ENCODE data around the gene NRK.
"Not testable (repeated sequence)": the region's sequence is repeated elsewhere in the genome, so short reads cannot be mapped to it uniquely, and the experiment has no call there.

The NRK gene, protein sequence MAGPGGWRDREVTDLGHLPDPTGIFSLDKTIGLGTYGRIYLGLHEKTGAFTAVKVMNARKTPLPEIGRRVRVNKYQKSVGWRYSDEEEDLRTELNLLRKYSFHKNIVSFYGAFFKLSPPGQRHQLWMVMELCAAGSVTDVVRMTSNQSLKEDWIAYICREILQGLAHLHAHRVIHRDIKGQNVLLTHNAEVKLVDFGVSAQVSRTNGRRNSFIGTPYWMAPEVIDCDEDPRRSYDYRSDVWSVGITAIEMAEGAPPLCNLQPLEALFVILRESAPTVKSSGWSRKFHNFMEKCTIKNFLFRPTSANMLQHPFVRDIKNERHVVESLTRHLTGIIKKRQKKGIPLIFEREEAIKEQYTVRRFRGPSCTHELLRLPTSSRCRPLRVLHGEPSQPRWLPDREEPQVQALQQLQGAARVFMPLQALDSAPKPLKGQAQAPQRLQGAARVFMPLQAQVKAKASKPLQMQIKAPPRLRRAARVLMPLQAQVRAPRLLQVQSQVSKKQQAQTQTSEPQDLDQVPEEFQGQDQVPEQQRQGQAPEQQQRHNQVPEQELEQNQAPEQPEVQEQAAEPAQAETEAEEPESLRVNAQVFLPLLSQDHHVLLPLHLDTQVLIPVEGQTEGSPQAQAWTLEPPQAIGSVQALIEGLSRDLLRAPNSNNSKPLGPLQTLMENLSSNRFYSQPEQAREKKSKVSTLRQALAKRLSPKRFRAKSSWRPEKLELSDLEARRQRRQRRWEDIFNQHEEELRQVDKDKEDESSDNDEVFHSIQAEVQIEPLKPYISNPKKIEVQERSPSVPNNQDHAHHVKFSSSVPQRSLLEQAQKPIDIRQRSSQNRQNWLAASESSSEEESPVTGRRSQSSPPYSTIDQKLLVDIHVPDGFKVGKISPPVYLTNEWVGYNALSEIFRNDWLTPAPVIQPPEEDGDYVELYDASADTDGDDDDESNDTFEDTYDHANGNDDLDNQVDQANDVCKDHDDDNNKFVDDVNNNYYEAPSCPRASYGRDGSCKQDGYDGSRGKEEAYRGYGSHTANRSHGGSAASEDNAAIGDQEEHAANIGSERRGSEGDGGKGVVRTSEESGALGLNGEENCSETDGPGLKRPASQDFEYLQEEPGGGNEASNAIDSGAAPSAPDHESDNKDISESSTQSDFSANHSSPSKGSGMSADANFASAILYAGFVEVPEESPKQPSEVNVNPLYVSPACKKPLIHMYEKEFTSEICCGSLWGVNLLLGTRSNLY (N-terminal part only)

GRCh38 chrX:105822138-105823091 is at the start of gene NRK:
TSS of gene NRK (plus strand) at chrX:105822539. CDS start at chrX:105822846, 307 bp downstream.
- DNase-seq = no peak

GRCh38 chrX:105773801-105774200 is 48.5 kb upstream of the NRK start:
- DNase-seq = no peak

- no peak for DNase-seq
Observed at GRCh38 chrX:105775679-105776078, 46.7 kb upstream of the NRK start.

DNA sequence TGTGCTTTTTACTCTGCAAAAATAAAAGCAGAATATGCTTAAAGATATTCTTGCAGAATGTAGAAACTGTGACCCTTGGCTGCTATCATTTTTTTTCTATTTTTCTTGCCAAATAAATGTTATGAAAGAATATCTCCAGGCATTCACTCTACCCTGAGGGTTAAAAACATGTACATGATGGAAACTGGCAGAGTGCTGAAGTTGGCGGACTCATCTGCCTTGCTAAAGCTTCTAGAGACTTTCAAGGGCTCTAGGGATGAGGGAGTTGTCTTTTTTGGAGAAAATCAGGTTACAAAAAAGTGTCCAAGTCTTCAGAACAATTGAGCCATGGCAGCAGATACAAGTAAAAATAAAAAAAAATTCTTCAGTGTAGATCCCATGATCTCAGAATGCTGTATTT is 40.5 kb upstream of the NRK start:
- no peak for DNase-seq

GRCh38 chrX:105796877-105797276 is 25.5 kb upstream of the NRK start:
- not testable (repeated sequence) for DNase-seq

DNA sequence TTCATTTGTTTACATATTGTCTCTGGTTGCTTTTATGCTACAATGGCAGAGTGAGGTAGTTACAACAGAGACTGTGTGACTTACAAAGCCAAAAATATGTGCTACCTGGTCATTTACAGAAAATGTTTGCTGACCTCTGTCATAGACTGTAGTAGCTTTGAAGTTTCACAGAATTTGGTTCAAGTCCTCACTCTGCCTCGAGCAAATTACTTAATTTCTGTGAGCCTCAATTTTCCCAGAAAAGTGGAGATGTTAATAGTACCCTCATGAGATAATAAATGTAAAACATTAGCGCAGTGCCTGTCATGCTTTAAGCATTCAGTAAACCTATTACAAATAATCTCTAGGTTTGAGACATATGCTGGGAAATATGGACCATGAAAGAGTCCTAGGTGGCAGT is 18.4 kb upstream of the NRK start:
- DNase-seq = no peak

- not testable (repeated sequence) for DNase-seq
Observed at GRCh38 chrX:105805655-105806054, 16.7 kb upstream of the NRK start.

DNA sequence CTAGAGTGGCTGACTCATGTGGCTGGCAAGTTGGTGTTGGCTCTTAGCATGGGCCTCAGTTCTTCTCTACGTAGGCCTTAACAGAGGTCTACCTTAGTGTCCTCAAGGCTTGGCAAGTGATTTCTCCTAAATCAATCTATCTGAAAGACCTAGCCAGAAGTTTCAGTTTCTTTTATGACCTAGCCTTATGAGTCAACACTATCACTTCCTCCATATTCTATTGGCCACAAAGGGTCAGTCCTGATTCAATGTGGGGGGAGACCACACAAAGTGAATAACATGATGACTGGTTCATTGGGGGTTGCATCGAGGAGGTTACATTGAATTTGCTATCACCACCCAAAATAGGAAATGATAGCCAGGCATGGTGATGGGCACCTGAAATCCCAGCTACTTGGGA is 5.8 kb upstream of the NRK start:
- no peak for DNase-seq

- no peak for DNase-seq
Observed at GRCh38 chrX:105820247-105820646, 2.1 kb upstream of the NRK start.

GRCh38 chrX:105821471-105822121 is 743 bp upstream of the NRK start:
- DNase-seq = no peak

DNA sequence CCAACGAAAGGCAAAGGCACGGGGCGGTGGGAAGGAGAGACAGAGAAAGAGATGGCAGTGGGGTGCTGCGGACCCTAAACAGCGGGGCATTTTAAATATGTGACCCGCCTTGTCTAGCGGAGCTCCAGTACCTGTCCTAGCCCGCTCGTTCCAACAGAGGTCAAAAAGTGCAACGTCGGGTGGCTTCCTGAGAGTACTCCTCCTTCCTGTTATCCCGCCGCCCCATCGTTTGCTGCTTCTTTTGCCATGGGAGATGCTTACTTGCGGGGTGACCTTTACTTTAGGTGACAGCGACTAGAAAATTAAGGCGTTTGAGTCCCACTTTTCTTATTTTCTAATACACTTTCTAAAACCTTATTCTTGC is 735 bp downstream of the NRK start:
- no peak for DNase-seq

- DNase-seq = no peak
Observed at GRCh38 chrX:105829011-105829410, 6.7 kb downstream of the NRK start.

- no peak for DNase-seq
Observed at GRCh38 chrX:105837232-105837631, 14.9 kb downstream of the NRK start.

DNA sequence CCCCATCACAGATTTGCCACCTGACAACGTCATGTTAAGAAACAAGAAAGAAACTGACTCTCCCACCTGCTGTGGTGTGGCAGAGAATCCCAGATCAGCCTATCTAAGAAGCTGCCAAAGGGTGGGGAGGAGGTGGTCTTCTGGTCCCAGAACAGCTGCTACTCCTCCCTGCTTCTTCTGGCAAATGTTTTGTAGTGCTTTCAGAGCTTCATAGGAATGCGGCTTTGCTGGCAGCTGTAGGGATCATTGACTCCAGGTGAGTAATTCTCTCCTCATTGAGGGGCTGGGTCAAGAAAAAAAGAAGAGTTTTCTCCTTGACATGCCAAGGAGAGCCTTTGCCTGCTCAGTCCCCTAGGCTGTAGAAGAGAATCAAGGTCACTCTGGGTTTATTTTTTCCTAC is 23.3 kb downstream of the NRK start:
- no peak for DNase-seq

GRCh38 chrX:105850100-105850499 is 27.8 kb downstream of the NRK start:
- DNase-seq = not testable (repeated sequence)

DNA sequence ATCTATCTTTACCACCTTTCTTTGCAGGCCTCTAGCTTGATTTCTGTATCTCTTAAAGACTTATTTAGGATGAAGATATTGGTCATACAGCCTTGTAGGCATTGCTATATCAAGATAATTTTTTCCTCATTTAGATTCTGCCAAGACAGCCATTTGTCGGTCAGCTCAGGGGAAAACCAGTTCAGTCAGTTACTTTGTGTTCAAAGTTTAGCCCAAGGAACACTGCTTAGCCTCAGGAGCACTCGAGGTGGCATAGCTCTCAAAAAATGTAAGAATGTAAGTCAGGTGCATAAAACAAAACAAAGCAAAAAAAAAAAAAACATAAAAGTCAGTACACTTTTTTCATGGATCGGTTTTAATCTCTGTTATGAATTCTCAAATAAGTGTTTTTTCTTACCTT is 43.4 kb downstream of the NRK start:
- DNase-seq = no peak

GRCh38 chrX:105869701-105870100 is 47.4 kb downstream of the NRK start:
- no peak for DNase-seq

DNA sequence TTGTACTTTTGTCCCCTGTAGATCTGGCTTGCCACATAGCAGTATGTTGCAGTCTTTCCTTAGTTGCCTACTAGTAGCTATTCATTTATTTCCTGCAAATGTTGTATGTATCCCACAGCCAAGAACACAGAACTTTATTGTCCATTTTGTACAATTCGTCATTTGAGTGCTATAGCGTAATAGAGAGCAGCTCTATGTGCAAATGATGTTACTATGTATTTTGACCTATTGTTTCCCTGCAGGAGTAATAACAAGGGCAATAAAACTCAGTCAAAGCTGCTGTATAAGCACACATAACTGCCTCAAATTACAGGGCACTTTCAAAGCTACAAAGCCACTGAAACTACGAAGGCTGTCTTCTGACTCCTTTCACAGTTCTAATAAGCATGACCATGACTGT is 48.1 kb downstream of the NRK start:
- DNase-seq = no peak

DNA sequence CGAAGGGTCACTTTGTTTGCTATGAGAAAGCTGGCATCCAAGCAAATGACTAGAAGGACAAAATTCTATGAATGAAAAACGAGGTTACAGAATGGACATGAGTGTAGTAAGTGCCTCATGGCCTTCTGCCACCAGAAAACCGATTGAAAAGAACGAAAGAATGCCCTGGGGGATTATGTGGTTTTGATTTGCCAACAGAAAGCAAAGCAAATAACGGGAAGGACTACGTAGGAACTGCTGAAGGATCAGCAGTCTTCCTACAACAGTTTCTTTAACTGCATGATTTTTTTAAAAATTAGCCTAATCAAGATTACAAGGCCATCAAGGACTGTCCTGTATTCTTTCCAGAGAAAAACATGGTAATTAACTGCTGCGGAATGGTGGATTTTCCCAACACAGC is 50.6 kb downstream of the NRK start:
- no peak for DNase-seq

DNA sequence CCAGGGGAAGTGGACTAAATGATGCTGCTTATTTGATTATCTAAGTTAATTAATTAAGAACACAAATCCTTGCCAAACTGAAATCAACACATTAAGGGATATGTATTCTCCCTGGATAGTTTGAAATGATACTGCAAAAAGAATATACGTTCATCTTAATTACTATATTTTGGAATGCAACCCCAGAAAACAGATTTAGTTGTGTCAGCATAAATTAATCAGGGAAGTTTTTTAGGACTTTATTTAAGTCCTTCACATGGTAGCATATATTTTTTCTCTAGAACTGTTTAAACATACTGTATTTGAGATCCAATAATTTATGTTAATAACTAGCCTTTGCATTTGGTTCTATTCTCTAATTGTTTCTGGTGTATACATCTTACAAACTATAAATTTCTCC is 52.5 kb downstream of the NRK start:
- DNase-seq = no peak

GRCh38 chrX:105876658-105877057 is 54.3 kb downstream of the NRK start:
- no peak for DNase-seq

DNA sequence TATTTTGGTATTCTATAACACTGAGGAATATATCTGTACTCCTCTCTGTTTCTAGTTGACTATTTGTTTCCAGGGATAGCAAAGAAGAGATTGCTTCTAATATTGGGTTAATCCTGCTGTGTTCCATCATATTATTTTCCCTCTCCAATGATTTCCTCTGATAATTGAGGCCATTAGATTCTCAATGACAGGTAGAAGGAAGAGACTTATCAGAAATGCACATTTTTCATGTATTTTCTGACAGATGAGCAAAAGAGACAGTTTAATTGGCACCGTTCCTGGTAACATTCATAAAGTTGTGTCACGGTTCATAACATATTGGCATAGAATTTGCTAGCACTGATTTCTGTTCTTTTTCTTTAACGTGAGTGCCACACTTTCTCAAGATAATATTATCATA is 58.2 kb downstream of the NRK start:
- DNase-seq = no peak

All from activated CD4-positive, alpha-beta T cell treated with anti-CD3 and anti-CD28 coated beads for 4 hours (primary cell).